Measurements from ENCODE around the gene TAC4.

TAC4 gene

DNA sequence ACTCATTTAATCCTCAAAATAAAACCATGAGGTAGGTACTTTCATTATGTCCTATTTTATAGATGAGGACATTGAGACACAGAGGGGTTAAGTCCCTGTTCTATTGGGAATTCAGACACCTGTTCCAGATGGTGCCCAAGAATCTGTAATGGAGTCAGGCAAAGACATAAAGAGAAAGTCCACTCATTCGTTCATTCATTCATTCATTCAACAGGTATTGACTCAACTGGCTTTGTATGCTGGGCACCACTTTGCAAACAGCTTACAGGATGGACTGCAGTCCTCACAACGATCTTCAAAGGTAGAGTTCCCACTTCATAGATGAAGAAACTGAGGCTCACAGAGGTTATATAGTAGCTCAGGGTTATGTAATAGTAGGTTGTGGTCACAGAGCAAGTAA, 47.9 kb upstream of the TAC4 start:
- H3F3A ChIP-seq (ENCODE audit: control insufficient read depth, insufficient read depth): no peaks in the 10 kb centered on the region

DNA sequence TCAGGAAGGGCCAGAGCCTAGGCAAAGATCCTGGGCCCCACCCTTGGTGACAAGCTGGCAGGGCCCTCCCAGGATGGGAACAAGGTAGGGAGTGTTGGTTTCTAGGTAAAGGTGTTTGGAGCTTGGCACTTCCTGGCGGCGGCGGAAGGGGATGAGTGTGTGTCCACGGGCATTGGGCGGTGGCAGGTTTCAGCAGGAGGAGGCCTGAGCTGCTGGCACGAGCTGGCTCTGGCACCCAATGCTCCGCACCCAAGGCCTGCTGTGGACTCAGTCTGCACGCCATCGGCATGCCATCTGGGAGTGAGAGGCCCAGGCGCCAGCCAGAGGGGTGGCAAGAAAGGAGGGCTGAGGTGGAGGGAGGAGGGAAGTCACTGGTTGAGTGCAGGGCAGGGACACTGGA, 46.9 kb upstream of the TAC4 start:
- peaks cover 15% of the 10 kb centered on the region for H3K27me3 ChIP-seq (ENCODE audit: control insufficient read depth, low read length)
- H3K4me2 ChIP-seq (ENCODE audit: low read length): no peak overlapping the region
- no peaks in the 10 kb centered on the region for H3K4me1 ChIP-seq (ENCODE audit: control insufficient read depth, low read length)
- no peaks in the 10 kb centered on the region for H4K20me1 ChIP-seq (ENCODE audit: control insufficient read depth, insufficient read depth, low read depth, low read length)
- no peak overlapping the region for H3K4me3 ChIP-seq (ENCODE audit: low read length)
- H3K27ac ChIP-seq (ENCODE audit: low read depth, low read length): no peak overlapping the region
- H3K9me3 ChIP-seq (ENCODE audit: control insufficient read depth, insufficient read depth, low read length): no peaks in the 10 kb centered on the region
- H3K79me2 ChIP-seq (ENCODE audit: control insufficient read depth, low read length): no peaks in the 10 kb centered on the region
- H3F3A ChIP-seq (ENCODE audit: control insufficient read depth, insufficient read depth): no peaks in the 10 kb centered on the region
- no peaks in the 10 kb centered on the region for H3K9me2 ChIP-seq (replicated peaks; ENCODE audit: control insufficient read depth, low read length)
- no peaks in the 10 kb centered on the region for H3K36me3 ChIP-seq (ENCODE audit: control insufficient read depth, low read length)
- TF ChIP-seq, protein P1, sequence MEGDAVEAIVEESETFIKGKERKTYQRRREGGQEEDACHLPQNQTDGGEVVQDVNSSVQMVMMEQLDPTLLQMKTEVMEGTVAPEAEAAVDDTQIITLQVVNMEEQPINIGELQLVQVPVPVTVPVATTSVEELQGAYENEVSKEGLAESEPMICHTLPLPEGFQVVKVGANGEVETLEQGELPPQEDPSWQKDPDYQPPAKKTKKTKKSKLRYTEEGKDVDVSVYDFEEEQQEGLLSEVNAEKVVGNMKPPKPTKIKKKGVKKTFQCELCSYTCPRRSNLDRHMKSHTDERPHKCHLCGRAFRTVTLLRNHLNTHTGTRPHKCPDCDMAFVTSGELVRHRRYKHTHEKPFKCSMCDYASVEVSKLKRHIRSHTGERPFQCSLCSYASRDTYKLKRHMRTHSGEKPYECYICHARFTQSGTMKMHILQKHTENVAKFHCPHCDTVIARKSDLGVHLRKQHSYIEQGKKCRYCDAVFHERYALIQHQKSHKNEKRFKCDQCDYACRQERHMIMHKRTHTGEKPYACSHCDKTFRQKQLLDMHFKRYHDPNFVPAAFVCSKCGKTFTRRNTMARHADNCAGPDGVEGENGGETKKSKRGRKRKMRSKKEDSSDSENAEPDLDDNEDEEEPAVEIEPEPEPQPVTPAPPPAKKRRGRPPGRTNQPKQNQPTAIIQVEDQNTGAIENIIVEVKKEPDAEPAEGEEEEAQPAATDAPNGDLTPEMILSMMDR (IDR thresholded peaks at IDR 0.05; ENCODE audit: low read depth, low read length, poor library complexity, severe bottlenecking): no peak
- no peak for TF ChIP-seq EZH2phosphoT487 (IDR thresholded peaks at IDR 0.05; ENCODE audit: borderline replicate concordance, low read length)

More for the DNA sequence above, 47.9 kb upstream of the TAC4 start:
- Histone ChIP-seq H3K9me3 (ENCODE audit: control insufficient read depth, insufficient read depth, low read length) (no peaks in the 10 kb centered on the region), H3K9me2 (replicated peaks; ENCODE audit: control insufficient read depth, low read length) (no peaks in the 10 kb centered on the region), H3K79me2 (ENCODE audit: control insufficient read depth, low read length) (no peaks in the 10 kb centered on the region), H3K27ac (ENCODE audit: low read depth, low read length) (no peak overlapping the region), H3K4me2 (ENCODE audit: low read length) (no peak overlapping the region), H4K20me1 (ENCODE audit: control insufficient read depth, insufficient read depth, low read depth, low read length) (no peaks in the 10 kb centered on the region), H3K4me1 (ENCODE audit: control insufficient read depth, low read length) (no peaks in the 10 kb centered on the region), H3K27me3 (ENCODE audit: control insufficient read depth, low read length) (peaks cover 22% of the 10 kb centered on the region), H3K4me3 (ENCODE audit: low read length) (no peak overlapping the region), H3K36me3 (ENCODE audit: control insufficient read depth, low read length) (no peaks in the 10 kb centered on the region)
- no peak for TF ChIP-seq EZH2phosphoT487 (IDR thresholded peaks at IDR 0.05; ENCODE audit: borderline replicate concordance, low read length)
- TF ChIP-seq, protein P1 (IDR thresholded peaks at IDR 0.05; ENCODE audit: low read depth, low read length, poor library complexity, severe bottlenecking): no peak

GRCh38 chr17:49891694-49892389, 44.0 kb upstream of the TAC4 start:
- H3K4me2 ChIP-seq (ENCODE audit: low read length): no peak overlapping the region
- H4K20me1 ChIP-seq (ENCODE audit: control insufficient read depth, insufficient read depth, low read depth, low read length): no peaks in the 10 kb centered on the region
- no peak overlapping the region for H3K4me3 ChIP-seq (ENCODE audit: low read length)
- no peaks in the 10 kb centered on the region for H3K36me3 ChIP-seq (ENCODE audit: control insufficient read depth, low read length)
- H3K27ac ChIP-seq (ENCODE audit: low read depth, low read length): no peak overlapping the region
- H3K79me2 ChIP-seq (ENCODE audit: control insufficient read depth, low read length): no peaks in the 10 kb centered on the region
- H3K9me3 ChIP-seq (ENCODE audit: control insufficient read depth, insufficient read depth, low read length): no peaks in the 10 kb centered on the region
- no peaks in the 10 kb centered on the region for H3K4me1 ChIP-seq (ENCODE audit: control insufficient read depth, low read length)
- no peaks in the 10 kb centered on the region for H3F3A ChIP-seq (ENCODE audit: control insufficient read depth, insufficient read depth)
- peaks cover 5% of the 10 kb centered on the region; the same call in 1 of the 2 replicates for H3K27me3 ChIP-seq (ENCODE audit: control insufficient read depth, low read length)
- H3K9me2 ChIP-seq (replicated peaks; ENCODE audit: control insufficient read depth, low read length): no peaks in the 10 kb centered on the region
- no peak for TF ChIP-seq EZH2phosphoT487 (IDR thresholded peaks at IDR 0.05; ENCODE audit: borderline replicate concordance, low read length)
- TF ChIP-seq, protein P1 (IDR thresholded peaks at IDR 0.05; ENCODE audit: low read depth, low read length, poor library complexity, severe bottlenecking): no peak
